Measurements from ENCODE around the gene HAND1. TPM values are rescaled to one million over a fixed set of nuclear protein-coding genes. Genes with fewer than 3 reads are reported as not detected.

The HAND1 gene
- not detected in 2 replicates for total RNA-seq

GRCh38 chr5:154478224-154478565 is at the start of gene HAND1:
Gene HAND1, minus strand, starts transcription at chr5:154478227. Its CDS starts 219 bp downstream, at chr5:154478008.
- TF ChIP-seq CTCF (IDR thresholded peaks at IDR 0.05; ENCODE audit: insufficient read depth, low read depth, low read length): no peak
- no peak for DNase-seq (ENCODE audit: low read depth)
- peak within 1 kb of the TSS; percentile 22 for H3K4me3 ChIP-seq (ENCODE audit: low read depth, low read length)

GRCh38 chr5:154526231-154527226 is 48.5 kb upstream of the HAND1 start:
- TF ChIP-seq CTCF (IDR thresholded peaks at IDR 0.05; ENCODE audit: insufficient read depth, low read depth, low read length): no peak
- no peak for DNase-seq (ENCODE audit: low read depth)
- no peak overlapping the region for H3K4me3 ChIP-seq (ENCODE audit: low read depth, low read length)

- no peak overlapping the region for H3K4me3 ChIP-seq (ENCODE audit: low read depth, low read length)
- DNase-seq (ENCODE audit: low read depth): no peak
- no peak for TF ChIP-seq CTCF (IDR thresholded peaks at IDR 0.05; ENCODE audit: insufficient read depth, low read depth, low read length)
Measured at GRCh38 chr5:154524859-154525258, 46.8 kb upstream of the HAND1 start.

GRCh38 chr5:154524181-154524580 is 46.2 kb upstream of the HAND1 start:
- DNase-seq (ENCODE audit: low read depth): no peak
- no peak for TF ChIP-seq CTCF (IDR thresholded peaks at IDR 0.05; ENCODE audit: insufficient read depth, low read depth, low read length)
- H3K4me3 ChIP-seq (ENCODE audit: low read depth, low read length): no peak overlapping the region

GRCh38 chr5:154523709-154524108 is 45.7 kb upstream of the HAND1 start:
- H3K4me3 ChIP-seq (ENCODE audit: low read depth, low read length): no peak overlapping the region
- TF ChIP-seq CTCF (IDR thresholded peaks at IDR 0.05; ENCODE audit: insufficient read depth, low read depth, low read length): no peak
- DNase-seq (ENCODE audit: low read depth): peak; percentile 21

- TF ChIP-seq CTCF (IDR thresholded peaks at IDR 0.05; ENCODE audit: insufficient read depth, low read depth, low read length): no peak
- no peak overlapping the region for H3K4me3 ChIP-seq (ENCODE audit: low read depth, low read length)
- no peak for DNase-seq (ENCODE audit: low read depth)
Measured at GRCh38 chr5:154523104-154523503, 45.1 kb upstream of the HAND1 start.
